ENCODE data around the gene CHCHD10.

Gene CHCHD10

GRCh38 chr22:23786752-23787599 lies 19.2 kb upstream of the CHCHD10 start, which contains the start of gene SMARCB1:
TSS of gene SMARCB1 (plus strand) at chr22:23786966. CDS start at chr22:23787170, 204 bp downstream.
- DNase-seq = peak; percentile 87

- DNase-seq = peak; percentile 1
Measured at GRCh38 chr22:23786261-23786710, 18.5 kb upstream of the CHCHD10 start.

DNA sequence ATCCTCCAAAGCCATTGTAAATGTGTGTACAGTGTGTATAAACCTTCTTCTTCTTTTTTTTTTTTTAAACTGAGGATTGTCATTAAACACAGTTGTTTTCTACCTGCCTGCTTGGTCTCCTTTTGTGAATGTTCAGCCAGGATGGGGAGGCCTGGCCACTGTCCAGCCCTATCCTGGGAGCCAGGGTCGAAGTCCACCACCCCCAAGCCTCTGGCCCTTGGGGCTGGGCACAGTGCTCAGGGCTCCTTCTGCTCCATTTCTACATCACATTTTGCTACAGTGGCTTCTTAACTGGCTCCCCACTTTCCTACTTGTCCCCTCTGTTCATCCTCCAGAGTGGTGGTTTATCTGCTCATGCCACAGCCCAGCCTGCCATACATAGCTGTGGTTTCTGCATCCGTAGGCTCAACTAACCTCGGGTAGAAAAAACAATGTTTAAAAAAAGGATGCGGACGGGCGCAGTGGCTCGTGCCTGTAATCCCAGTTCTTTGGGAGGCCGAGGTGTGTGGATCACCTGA lies 16.5 kb upstream of the CHCHD10 start:
- no peak for DNase-seq

GRCh38 chr22:23783265-23784150 lies 15.7 kb upstream of the CHCHD10 start:
- no peak for DNase-seq

DNA sequence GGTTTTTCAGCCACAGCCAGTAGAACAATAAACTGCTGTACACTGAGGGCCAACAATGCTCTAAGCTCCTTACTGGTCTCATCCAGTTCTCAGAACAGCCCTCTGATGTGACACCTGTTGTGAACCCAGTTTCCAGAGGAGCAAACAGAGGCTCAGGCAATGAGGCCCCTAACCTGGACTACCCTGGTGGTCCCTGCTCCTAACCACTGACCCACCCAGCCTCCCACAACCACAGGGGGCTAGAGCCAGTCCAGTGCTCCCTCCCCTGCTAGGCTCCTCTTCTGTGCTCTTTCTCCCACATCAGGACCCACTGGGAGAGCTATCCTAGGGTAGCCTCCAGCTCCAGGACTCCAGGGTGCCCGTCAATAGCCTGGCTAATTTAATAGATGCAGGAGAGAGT lies 14.9 kb upstream of the CHCHD10 start:
- DNase-seq = no peak

GRCh38 chr22:23782252-23782651 lies 14.5 kb upstream of the CHCHD10 start:
- no peak for DNase-seq

DNA sequence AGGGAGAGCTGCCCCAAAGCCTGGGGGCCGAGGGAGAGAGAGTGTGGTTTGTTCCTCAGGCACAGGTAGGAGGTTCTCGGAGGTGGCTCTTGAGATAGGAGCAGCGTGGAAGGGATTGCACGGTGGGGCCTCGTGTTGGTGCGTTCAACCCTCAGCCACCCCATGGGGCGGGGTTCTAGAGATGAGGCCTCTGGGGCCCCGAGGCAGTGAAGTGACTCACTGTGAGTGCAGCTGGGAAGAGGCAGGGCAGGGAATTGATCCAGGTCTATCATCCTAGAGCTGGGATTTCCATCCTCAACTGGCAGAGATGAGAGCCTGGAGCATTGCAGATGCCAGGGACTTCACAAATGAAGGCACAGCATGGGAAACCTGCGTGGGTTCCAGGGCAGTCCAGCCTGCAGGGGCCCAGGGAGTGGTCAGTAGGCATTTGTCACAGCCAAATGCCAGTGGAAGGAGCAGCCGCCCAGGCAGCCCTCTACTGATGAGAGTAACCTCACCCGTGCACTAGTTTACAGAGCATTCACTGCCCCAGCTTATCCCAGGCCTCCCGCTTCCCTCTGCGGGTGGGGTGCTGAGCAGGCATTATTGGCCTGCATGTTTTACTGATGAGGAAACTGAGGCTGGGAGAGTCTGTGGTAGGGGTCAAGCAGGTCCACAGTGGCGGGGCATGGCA lies 13.9 kb upstream of the CHCHD10 start:
- DNase-seq = no peak

DNA sequence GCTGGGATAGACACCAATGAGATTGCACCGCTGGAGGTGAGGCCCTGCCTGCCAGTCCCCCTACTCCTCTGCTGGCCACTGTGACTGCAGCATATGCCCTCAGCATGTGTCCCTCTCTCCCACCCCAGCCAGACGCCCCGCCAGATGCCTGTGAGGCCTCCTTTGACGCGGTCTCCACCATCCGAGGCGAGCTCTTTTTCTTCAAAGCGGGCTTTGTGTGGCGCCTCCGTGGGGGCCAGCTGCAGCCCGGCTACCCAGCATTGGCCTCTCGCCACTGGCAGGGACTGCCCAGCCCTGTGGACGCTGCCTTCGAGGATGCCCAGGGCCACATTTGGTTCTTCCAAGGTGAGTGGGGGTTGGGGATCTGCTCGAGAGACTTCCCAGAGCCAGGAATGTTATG lies 13.3 kb upstream of the CHCHD10 start:
- no peak for DNase-seq

- no peak for DNase-seq
Measured at GRCh38 chr22:23780146-23780748, 12.5 kb upstream of the CHCHD10 start.

- no peak for DNase-seq
Measured at GRCh38 chr22:23779731-23780130, 12.0 kb upstream of the CHCHD10 start.

DNA sequence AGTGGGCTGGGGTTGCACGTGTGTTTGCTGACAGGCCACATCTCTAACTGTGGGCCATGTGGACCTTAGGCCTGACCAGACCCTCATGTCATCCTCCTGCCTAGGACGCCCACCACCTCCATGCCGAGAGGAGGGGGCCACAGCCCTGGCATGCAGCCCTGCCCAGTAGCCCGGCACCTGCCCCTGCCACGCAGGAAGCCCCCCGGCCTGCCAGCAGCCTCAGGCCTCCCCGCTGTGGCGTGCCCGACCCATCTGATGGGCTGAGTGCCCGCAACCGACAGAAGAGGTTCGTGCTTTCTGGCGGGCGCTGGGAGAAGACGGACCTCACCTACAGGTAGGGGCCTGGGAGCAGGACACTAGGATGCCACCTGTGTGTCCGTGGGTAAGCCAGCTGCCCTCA lies 11.3 kb upstream of the CHCHD10 start:
- DNase-seq = no peak

GRCh38 chr22:23778577-23778900 lies 10.8 kb upstream of the CHCHD10 start:
- DNase-seq = no peak

DNA sequence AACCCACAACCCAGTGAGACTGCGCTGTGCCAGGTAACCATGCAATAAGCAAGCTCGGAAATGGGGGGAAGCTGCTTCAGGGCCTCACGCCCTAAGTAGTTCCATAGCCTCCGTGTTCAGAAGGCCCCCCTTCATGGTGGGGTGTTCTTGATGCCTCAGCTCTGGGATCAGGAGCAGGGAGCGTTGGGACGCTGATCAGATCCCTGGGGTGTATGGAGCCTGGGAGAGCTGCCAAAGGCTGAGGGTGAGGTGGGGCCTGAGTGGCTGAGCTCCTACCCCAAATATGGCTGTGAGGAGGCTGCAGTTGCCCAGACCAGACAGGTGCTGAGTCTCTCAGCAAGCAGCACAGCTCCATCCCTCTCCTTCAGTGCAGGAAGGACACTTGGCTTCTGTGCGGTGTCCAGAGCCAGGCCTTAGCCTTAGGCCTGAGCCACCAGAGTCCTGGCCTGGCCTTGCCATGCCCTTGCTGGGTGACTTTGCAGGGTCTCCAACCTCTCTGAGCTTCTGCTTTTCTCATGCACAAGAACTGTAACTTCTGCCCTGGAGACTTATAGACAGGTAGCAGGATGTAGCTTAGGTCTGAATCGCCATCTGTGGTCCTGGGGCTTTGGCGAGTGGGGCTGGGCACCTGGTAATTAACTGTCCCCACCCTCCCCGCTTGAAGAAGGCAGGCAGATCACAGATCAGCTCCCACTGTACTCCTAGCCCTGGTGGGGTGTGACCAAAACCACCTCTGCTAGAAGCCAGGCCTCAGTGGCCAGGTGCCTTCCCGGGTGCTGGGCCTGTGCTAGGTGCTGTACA lies 10.2 kb upstream of the CHCHD10 start:
- DNase-seq = no peak

- no peak for DNase-seq
Measured at GRCh38 chr22:23775779-23776375, 8.1 kb upstream of the CHCHD10 start.

DNA sequence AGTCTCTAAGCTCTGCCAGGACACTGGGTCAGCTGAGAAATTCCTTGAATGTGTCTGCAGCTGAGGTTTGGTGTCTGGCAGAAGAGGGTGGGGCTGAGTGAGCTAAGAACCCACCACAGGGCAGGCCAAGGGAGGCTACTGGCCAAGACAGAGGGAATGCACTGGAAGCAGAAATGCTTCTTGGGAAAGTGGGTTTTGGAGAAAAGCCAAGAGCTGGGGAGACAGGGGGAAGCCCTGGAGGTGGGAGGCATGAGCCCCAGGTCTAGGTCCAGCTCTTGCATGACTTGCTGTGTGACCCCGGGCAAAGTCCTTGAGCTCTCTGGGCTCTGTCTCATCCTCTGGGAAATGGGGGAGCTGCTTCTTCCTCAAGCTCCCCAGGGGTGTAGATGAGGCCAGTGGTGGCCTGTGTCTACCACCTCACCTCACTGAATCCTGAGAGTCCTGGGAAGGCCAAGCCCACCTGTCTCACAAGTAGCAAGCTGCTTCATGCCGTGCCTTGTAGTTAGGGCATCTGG lies 7.2 kb upstream of the CHCHD10 start:
- no peak for DNase-seq

- DNase-seq = no peak
Measured at GRCh38 chr22:23774114-23774921, 6.5 kb upstream of the CHCHD10 start.

GRCh38 chr22:23773483-23774113 lies 5.8 kb upstream of the CHCHD10 start:
- peak; percentile 29 for DNase-seq

DNA sequence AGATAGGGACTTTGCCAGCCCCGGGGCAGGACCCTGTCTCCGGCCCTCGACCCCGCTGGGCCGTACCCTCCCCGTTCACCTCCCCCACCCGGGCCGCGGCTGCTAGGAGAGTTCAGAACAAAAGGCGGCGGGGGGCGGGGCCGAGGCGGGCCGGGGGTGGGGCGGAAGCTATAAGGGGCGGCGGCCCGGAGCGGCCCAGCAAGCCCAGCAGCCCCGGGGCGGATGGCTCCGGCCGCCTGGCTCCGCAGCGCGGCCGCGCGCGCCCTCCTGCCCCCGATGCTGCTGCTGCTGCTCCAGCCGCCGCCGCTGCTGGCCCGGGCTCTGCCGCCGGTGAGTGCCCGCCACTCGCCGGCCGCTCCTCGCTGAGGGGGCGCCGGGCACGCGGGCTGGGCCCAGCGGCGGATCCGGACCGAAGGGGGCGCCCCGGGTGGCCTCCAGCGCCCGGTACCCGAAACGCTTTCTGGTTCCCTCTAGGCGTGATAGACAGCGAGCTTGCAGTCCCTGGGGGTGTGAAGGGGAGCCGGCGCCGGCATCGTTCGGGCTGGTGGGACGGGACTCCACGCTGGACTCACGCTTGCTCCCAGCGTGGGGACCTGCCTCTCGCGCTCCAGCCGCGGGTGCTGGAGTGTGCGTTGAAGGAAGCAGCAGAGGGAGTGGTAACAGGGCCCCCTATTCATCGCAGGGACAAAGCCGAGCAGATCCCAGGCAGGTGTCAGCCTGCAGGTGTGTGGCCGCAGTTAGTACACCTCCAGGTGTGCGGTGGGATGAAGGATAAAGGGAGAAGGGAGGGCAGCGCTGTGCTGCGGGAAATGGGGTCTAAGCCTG lies 5.1 kb upstream of the CHCHD10 start, which contains the start of gene MMP11:
TSS of gene MMP11 (plus strand) at position 201 of the 825 bp plus-strand sequence. CDS start at position 223, 22 bp downstream.
- peak; percentile 65 for DNase-seq

DNA sequence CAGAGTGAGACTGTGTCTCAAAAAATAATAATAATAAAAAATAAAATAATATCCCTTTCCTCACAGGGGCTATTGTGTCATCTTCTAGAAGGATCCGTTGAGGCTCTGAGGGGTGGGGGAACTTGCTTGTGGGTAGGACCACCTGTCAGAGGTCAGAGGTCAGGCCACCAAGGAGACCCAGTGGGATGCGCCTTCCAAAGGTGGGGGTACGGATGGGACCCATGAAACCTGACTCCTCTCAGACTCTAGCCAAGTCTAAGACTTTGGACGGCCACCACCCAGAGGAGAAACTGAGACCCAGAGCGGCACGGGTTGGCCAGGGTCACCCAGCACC lies 4.5 kb upstream of the CHCHD10 start:
- DNase-seq = no peak

Data from DMS53 (cell line).